Nephron (organoid): ENCODE measurements around the gene HS6ST3.

ENCODE experiments used
- H3K27ac Mint-ChIP-seq, 3 experiments: 2 replicates each; pipeline ENCODE4 v1.8.0; 2020; ENCODE audit warnings: mixed read lengths in 3 of 3, mild to moderate bottlenecking in 2 of 3, moderate library complexity in 1 of 3
- H3K27me3 Mint-ChIP-seq: 2 replicates; pipeline ENCODE4 v1.8.0; 2021; ENCODE audit warnings: low read depth, mild to moderate bottlenecking, moderate library complexity, mixed read lengths
- H3K36me3 Mint-ChIP-seq: 2 replicates; pipeline ENCODE4 v1.8.0; 2020; ENCODE audit warnings: low read depth, mixed read lengths
- H3K4me1 Mint-ChIP-seq: 2 replicates; pipeline ENCODE4 v1.8.0; 2020; ENCODE audit warnings: mixed read lengths
- H3K4me3 Mint-ChIP-seq, 3 experiments: 2 replicates each; pipeline ENCODE4 v1.8.0; 2020; ENCODE audit warnings: mild to moderate bottlenecking in 3 of 3, mixed read lengths in 3 of 3, moderate library complexity in 2 of 3
- H3K9me3 Mint-ChIP-seq: 2 replicates; pipeline ENCODE4 v1.8.0; 2020; ENCODE audit warnings: mixed read lengths
- CTCF ChIP-seq, 3 experiments: fragments of 200-600 bp; sonication (generic); IDR thresholded peaks; one replicate each; pipeline ENCODE4 v1.5.0; 2021; ENCODE audit warnings: antibody characterized with exemption in 3 of 3; ENCODE audit not compliant: unreplicated experiment in 3 of 3

The HS6ST3 gene

GRCh38 chr13:96700657-96701056 is 610.8 kb downstream of the HS6ST3 start:
- Mint-ChIP-seq H3K27me3 (peaks cover 5% of the 10 kb centered on the region), H3K4me3 (no peak overlapping the region), H3K27ac (no peak overlapping the region), H3K36me3 (no peaks in the 10 kb centered on the region), H3K4me1 (no peaks in the 10 kb centered on the region), H3K9me3 (peaks cover 13% of the 10 kb centered on the region)
- no peak for TF ChIP-seq CTCF (IDR thresholded peaks at IDR 0.05; ENCODE audit: unreplicated experiment in 3 of 3)

- no peaks in the 10 kb centered on the region for H3K36me3 Mint-ChIP-seq
- H3K4me3 Mint-ChIP-seq = no peak overlapping the region
- no peaks in the 10 kb centered on the region for H3K4me1 Mint-ChIP-seq
- H3K9me3 Mint-ChIP-seq = no peaks in the 10 kb centered on the region
- TF ChIP-seq CTCF (IDR thresholded peaks at IDR 0.05; ENCODE audit: unreplicated experiment in 3 of 3) = no peak
- peaks cover 9% of the 10 kb centered on the region for H3K27me3 Mint-ChIP-seq
- no peak overlapping the region for H3K27ac Mint-ChIP-seq
These were observed 617.2 kb downstream of the HS6ST3 start for GRCh38 chr13:96707146-96707545.

GRCh38 chr13:96710166-96710862 is 620.4 kb downstream of the HS6ST3 start:
- no peak for TF ChIP-seq CTCF (IDR thresholded peaks at IDR 0.05; ENCODE audit: unreplicated experiment in 3 of 3)
- H3K4me1 Mint-ChIP-seq = no peaks in the 10 kb centered on the region
- peak overlapping the region in 1 of 3 experiments; percentile 34 for H3K27ac Mint-ChIP-seq
- no peaks in the 10 kb centered on the region for H3K9me3 Mint-ChIP-seq
- H3K36me3 Mint-ChIP-seq = no peaks in the 10 kb centered on the region
- H3K27me3 Mint-ChIP-seq = peaks cover 9% of the 10 kb centered on the region
- no peak overlapping the region for H3K4me3 Mint-ChIP-seq

GRCh38 chr13:96720446-96720845 is 630.5 kb downstream of the HS6ST3 start:
- Mint-ChIP-seq H3K4me3 (no peak overlapping the region), H3K9me3 (no peaks in the 10 kb centered on the region), H3K4me1 (no peaks in the 10 kb centered on the region), H3K36me3 (no peaks in the 10 kb centered on the region), H3K27ac (no peak overlapping the region), H3K27me3 (no peaks in the 10 kb centered on the region)
- no peak for TF ChIP-seq CTCF (IDR thresholded peaks at IDR 0.05; ENCODE audit: unreplicated experiment in 3 of 3)

- no peaks in the 10 kb centered on the region for H3K27me3 Mint-ChIP-seq
- H3K4me1 Mint-ChIP-seq = no peaks in the 10 kb centered on the region
- H3K36me3 Mint-ChIP-seq = peaks cover 3% of the 10 kb centered on the region
- peaks cover 17% of the 10 kb centered on the region for H3K9me3 Mint-ChIP-seq
- no peak for TF ChIP-seq CTCF (IDR thresholded peaks at IDR 0.05; ENCODE audit: unreplicated experiment in 3 of 3)
- no peak overlapping the region for H3K4me3 Mint-ChIP-seq
- no peak overlapping the region for H3K27ac Mint-ChIP-seq
These were observed 636.7 kb downstream of the HS6ST3 start for GRCh38 chr13:96726651-96727050.

GRCh38 chr13:96728463-96728862 is 638.6 kb downstream of the HS6ST3 start:
- TF ChIP-seq CTCF (IDR thresholded peaks at IDR 0.05; ENCODE audit: unreplicated experiment in 3 of 3) = no peak
- H3K9me3 Mint-ChIP-seq = peaks cover 17% of the 10 kb centered on the region
- no peaks in the 10 kb centered on the region for H3K4me1 Mint-ChIP-seq
- H3K27me3 Mint-ChIP-seq = no peaks in the 10 kb centered on the region
- H3K27ac Mint-ChIP-seq = no peak overlapping the region
- no peak overlapping the region for H3K4me3 Mint-ChIP-seq
- H3K36me3 Mint-ChIP-seq = peaks cover 3% of the 10 kb centered on the region
